Measurements from ENCODE around the gene ARHGAP44. TPM values are rescaled to one million over a fixed set of nuclear protein-coding genes. Genes with fewer than 3 reads are reported as not detected.

Gene ARHGAP44
- total and polyA plus RNA-seq, 9 of the 15 experiments (the other 6 are each of a cell fraction or from before 2014, with no cell fraction given) = 0.01 to 0.68 (median 0.07) TPM; not detected in 1

- TF ChIP-seq ZNF449 (CRISPR knock-in tag; IDR thresholded peaks at IDR 0.05) = no peak
- no peak for TF ChIP-seq ZBTB9 (CRISPR knock-in tag; IDR thresholded peaks at IDR 0.05)
- no peak for TF ChIP-seq ETV1 (tag; conservative IDR thresholded peaks at IDR 0.05; ENCODE audit: low read depth)
- no peak for TF ChIP-seq HMGXB4 (CRISPR knock-in tag; IDR thresholded peaks at IDR 0.05)
- no peak for TF ChIP-seq ZNF280A (IDR thresholded peaks at IDR 0.05; ENCODE audit: low read depth, partially characterized antibody)
- TF ChIP-seq ZNF3 (CRISPR knock-in tag; IDR thresholded peaks at IDR 0.05) = no peak
- no peak for TF ChIP-seq IRF2 (CRISPR knock-in tag; IDR thresholded peaks at IDR 0.05)
- no peak for TF ChIP-seq PREB (CRISPR knock-in tag; IDR thresholded peaks at IDR 0.05)
- no peak for TF ChIP-seq PTBP1 (IDR thresholded peaks at IDR 0.05; ENCODE audit: low read depth, low read length)
- no peak for TF ChIP-seq SMAD1 (IDR thresholded peaks at IDR 0.05; ENCODE audit: low read depth, low read length, partially characterized antibody)
These were observed 43.8 kb upstream of the ARHGAP44 start (continued) for GRCh38 chr17:12745486-12745885.

Data from K562 (cell line).